ENCODE measurements around the gene MAP4K3. TPM values are rescaled to one million over a fixed set of nuclear protein-coding genes. Genes with fewer than 3 reads are reported as not detected.

The MAP4K3 gene
- total and polyA plus RNA-seq, 9 of the 15 experiments (the other 6 are each of a cell fraction or from before 2014, with no cell fraction given): 3.1 to 30.0 (median 16.9) TPM

- TF ChIP-seq FOSL1 (tag; conservative IDR thresholded peaks at IDR 0.05) (no peak), E2F6 (IDR thresholded peaks at IDR 0.05; ENCODE audit: borderline replicate concordance in 1 of 2, extremely low read depth in 1 of 2, insufficient read depth in 1 of 2, insufficient read length in 1 of 2, low read depth in 1 of 2, low read length in 1 of 2, poor library complexity in 1 of 2, severe bottlenecking in 1 of 2) (peak; percentile 38 to 45), POLR2AphosphoS5 (IDR thresholded peaks at IDR 0.05; ENCODE audit: control insufficient read depth, insufficient read depth, low read depth, low read length) (no peak; the same call in 1 of the 2 replicates), NFE2 (IDR thresholded peaks at IDR 0.05; ENCODE audit: low read depth) (no peak), SRSF7 (optimal IDR thresholded peaks at IDR 0.05; ENCODE audit: low read depth, low read length) (no peak), RFX7 (CRISPR knock-in tag; IDR thresholded peaks at IDR 0.05) (no peak), TRIM25 (IDR thresholded peaks at IDR 0.05; ENCODE audit: borderline replicate concordance) (no peak), XRCC4 (IDR thresholded peaks at IDR 0.05; ENCODE audit: extremely low read depth, insufficient read depth, insufficient read length) (no peak)
- TF ChIP-seq, protein P1, sequence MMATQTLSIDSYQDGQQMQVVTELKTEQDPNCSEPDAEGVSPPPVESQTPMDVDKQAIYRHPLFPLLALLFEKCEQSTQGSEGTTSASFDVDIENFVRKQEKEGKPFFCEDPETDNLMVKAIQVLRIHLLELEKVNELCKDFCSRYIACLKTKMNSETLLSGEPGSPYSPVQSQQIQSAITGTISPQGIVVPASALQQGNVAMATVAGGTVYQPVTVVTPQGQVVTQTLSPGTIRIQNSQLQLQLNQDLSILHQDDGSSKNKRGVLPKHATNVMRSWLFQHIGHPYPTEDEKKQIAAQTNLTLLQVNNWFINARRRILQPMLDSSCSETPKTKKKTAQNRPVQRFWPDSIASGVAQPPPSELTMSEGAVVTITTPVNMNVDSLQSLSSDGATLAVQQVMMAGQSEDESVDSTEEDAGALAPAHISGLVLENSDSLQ (IDR thresholded peaks at IDR 0.05): no peak
Measured at GRCh38 chr2:39436592-39437521, at the start of gene MAP4K3 (continued).
